ENCODE results near the gene ZNF654.

DNA sequence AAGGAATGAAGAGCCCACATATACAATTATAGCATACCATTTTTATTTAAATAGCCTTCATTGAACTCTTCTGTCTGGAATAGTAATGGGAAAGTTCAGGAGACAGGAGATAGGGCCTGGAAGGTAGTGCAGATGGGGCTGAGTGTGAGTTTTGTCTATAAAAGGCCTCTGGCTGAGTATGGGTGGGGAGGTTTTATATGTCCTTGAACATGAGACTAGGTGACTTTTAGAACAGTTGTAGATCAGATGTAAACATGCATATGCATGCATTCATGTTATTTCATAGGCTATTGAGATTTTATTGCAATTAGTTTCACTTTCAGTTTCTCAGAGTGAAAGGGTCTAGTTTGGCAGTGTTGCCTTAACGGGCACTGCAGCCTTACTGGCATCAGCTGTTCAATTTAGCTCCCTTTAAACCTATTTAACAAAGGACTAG, 27.4 kb upstream of the ZNF654 start:
- TF ChIP-seq CTCF (IDR thresholded peaks at IDR 0.05) (peak in 1 of 12 donors; percentile 8), POLR2A (IDR thresholded peaks at IDR 0.05) (no peak)

All from heart left ventricle (tissue), 13 donors.